ENCODE results near the gene RSRC1.

DNA sequence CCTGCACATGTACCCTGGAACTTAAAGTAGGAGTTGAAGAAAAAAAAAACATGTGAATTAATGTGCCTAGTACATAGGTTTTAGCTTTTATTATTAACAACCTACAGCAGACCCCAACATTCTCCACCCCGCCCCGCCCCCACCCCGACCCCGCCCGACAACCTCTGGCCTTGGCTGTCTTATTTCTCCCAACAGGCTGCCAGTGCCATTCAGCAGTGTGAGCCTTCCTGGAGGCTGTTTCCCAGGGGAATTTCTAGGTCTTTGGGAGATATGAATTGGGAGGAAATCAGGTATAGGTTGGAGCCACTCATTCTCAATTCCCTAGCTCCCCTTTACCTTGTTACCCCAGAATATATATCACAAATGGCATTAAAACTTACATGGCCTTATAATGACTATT lies 452.8 kb downstream of the RSRC1 start:
- no peak for TF ChIP-seq CTCF (IDR thresholded peaks at IDR 0.05)
- no peak for TF ChIP-seq POLR2A (IDR thresholded peaks at IDR 0.05)
